Stimulated activated CD4-positive, alpha-beta T cell treated with anti-CD3 and anti-CD28 coated beads, Interleukin-12 subunit alpha, Interleukin-12 subunit beta, amount 100 ng/mL, for 24 hours (primary cell): ENCODE data around the gene IFNA10.
"Not testable (repeated sequence)": the region's sequence is repeated elsewhere in the genome, so short reads cannot be mapped to it uniquely, and the experiment has no call there.

Source experiments
- DNase-seq, 2 experiments: peaks; one replicate each; pipeline ENCODE4 v3.0.0-alpha.2; 2020; ENCODE audit warnings: low read depth in 2 of 2

The IFNA10 gene

GRCh38 chr9:21207043-21207442 lies at the start of gene IFNA10:
Gene IFNA10 (minus strand): TSS chr9:21207143. CDS start chr9:21207097, 46 bp downstream.
- DNase-seq, result not testable (repeated sequence)

DNA sequence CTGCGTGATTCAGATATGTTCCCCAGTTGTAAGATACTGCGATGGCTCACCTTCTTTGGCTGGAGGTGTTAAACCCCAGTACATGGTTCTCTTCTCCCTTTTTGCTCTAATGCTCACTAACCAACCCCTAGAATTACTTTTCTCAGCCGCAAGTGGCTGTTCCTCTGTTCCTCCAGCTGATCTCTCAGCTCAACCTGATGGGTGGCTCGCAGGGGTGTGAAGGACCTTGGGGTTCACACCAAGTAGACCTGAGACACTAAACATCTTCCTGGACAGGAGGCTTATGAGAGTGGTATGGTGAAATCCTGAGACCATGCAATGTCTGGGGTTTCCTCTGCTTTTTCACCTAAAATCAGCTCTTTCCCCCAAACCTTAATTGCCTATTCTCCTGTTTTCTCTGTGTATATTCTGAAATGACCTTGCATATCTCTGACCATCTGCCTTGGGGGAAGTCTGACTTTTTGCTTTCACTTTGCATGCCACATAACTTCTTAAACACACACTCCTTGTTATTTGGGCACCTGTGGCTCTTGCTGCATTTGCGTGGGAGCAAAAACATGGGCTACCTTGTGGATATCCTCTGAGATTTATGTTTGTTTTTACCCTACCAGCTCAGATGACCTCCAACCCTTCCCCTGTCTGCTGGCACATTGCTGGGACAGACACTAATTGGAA lies 48.7 kb upstream of the IFNA10 start:
- no peak for DNase-seq

DNA sequence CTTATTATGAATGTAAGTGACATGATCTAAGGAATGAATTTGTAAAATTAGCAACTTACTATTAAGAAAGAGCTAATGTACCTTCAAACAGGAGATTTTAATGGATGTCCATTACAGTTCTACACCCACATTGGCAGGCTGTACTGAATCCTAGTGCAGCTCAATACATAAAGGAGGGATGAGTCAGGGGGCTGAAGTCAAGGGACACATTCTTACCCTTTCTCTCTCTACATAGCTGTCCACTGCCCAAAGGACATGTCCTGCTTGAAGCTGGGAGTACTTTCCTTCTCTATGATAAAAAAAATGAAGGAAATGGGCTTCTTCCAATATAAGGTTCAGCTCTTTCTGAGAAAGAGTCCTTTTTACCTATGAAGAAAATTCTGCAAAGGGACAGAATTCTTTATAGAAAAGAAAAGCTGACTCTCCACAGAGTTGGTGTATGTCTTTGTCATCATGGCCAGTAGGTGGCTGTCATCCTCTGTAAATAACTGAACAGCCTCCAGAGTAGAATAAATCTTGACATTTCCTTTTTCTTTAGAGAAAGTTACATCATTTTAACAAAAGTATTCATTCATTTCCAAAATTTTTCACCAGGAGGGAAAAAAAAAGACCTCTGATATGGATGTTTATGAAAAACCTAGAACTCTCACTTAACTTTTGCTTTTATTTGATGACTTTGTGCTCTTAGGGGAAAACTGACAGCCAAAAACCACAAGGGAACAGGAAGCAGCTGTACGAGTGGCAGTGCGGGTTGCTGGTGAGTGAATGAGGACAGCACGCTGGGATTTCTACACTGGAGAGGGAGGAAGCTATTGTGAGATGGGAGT lies 46.0 kb upstream of the IFNA10 start:
- no peak for DNase-seq

- DNase-seq, result no peak
Observed at GRCh38 chr9:21251638-21252037, 44.7 kb upstream of the IFNA10 start.

DNA sequence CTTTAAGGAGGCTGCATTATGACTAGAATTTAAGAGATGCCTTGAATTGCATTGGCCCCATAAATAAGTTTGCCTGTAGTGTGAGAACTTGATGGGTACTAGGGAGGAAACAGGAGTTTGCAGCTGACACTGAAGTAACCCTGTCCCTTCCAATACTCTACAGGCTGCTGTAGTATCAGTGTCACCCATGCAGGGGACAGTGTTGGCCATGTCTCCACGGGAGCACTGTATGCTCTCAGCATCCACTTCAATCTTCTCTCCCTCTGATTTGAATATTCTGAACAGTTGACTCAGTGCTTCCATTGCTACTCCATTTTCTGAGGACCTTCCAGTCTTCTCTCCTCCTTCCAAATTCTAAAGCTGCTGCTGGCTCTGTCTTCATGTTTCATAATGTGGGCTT lies 44.2 kb upstream of the IFNA10 start:
- no peak for DNase-seq

- no peak for DNase-seq
Observed at GRCh38 chr9:21244836-21245235, 37.9 kb upstream of the IFNA10 start.

- no peak for DNase-seq
Observed at GRCh38 chr9:21239911-21240310, 33.0 kb upstream of the IFNA10 start, which contains the start of gene IFNA14. Gene IFNA14 (minus strand): TSS chr9:21240005. CDS start chr9:21239935, 70 bp downstream.

GRCh38 chr9:21236360-21236714 lies 29.4 kb upstream of the IFNA10 start:
- DNase-seq, result not testable (repeated sequence)

- not testable (repeated sequence) for DNase-seq
Observed at GRCh38 chr9:21235468-21236359, 28.8 kb upstream of the IFNA10 start.

GRCh38 chr9:21234153-21234687 lies 27.3 kb upstream of the IFNA10 start:
- DNase-seq, result no peak

- DNase-seq, result no peak
Observed at GRCh38 chr9:21233258-21233657, 26.3 kb upstream of the IFNA10 start.

DNA sequence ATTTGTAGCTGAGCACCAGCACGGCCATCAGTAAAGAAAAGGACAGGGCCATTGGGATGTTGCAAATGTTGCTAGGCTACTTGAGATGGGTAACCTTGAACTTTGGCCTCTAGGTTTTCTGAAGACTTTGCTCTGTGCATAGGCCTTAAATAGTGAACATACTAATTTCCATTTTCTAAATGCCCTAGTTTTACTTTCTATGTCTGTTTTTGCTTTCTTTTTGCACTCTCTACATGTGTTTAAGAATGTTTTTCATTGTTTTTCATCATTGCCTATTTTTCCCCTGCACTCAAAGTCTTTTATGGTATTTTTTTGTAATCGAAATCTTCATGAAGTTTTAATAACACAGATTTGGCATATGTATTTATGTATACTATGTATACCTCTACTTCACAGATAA lies 21.2 kb upstream of the IFNA10 start, which contains the start of gene IFNA17:
Gene IFNA17 (minus strand): TSS at position 101 of the 400 bp plus-strand sequence. CDS start 49 bp downstream, at position 52.
- DNase-seq, result no peak

GRCh38 chr9:21217211-21217610 lies 10.3 kb upstream of the IFNA10 start, which contains the start of gene IFNA16:
Gene IFNA16 (minus strand): TSS chr9:21217311. CDS start chr9:21217305, 6 bp downstream.
- not testable (repeated sequence) for DNase-seq

- DNase-seq, result not testable (repeated sequence)
Observed at GRCh38 chr9:21213411-21214326, 6.7 kb upstream of the IFNA10 start.

- DNase-seq, result not testable (repeated sequence)
Observed at GRCh38 chr9:21212160-21212559, 5.2 kb upstream of the IFNA10 start.

- not testable (repeated sequence) for DNase-seq
Observed at GRCh38 chr9:21210782-21211181, 3.8 kb upstream of the IFNA10 start.

GRCh38 chr9:21210311-21210710 lies 3.4 kb upstream of the IFNA10 start:
- DNase-seq, result no peak

- DNase-seq, result no peak
Observed at GRCh38 chr9:21205204-21205603, 1.7 kb downstream of the IFNA10 start.

- not testable (repeated sequence) for DNase-seq
Observed at GRCh38 chr9:21202105-21202504, 4.8 kb downstream of the IFNA10 start, which contains the start of gene IFNA7. Gene IFNA7 (minus strand): TSS chr9:21202205. CDS start chr9:21202165, 40 bp downstream.
